Endothelial cell (in vitro differentiated cells): ENCODE results near the gene PSMG3. TPM values are rescaled to one million over a fixed set of nuclear protein-coding genes. Genes with fewer than 3 reads are reported as not detected.

ENCODE experiments used
- DNase-seq: peaks from one replicate; pipeline ENCODE4 v3.0.0; 2021; ENCODE audit warnings: low spot score
- H3K27ac Mint-ChIP-seq: one replicate; pipeline ENCODE4 v1.8.0; 2021; ENCODE audit warnings: mixed read lengths, inconsistent platforms; ENCODE audit not compliant: unreplicated experiment
- H3K27me3 Mint-ChIP-seq: one replicate; pipeline ENCODE4 v1.8.0; 2021; ENCODE audit warnings: mild to moderate bottlenecking, moderate library complexity, mixed read lengths, inconsistent platforms; ENCODE audit not compliant: unreplicated experiment
- H3K36me3 Mint-ChIP-seq: one replicate; pipeline ENCODE4 v1.8.0; 2021; ENCODE audit warnings: mild to moderate bottlenecking, low read depth, mixed read lengths, inconsistent platforms; ENCODE audit not compliant: unreplicated experiment
- H3K4me1 Mint-ChIP-seq: one replicate; pipeline ENCODE4 v1.8.0; 2021; ENCODE audit warnings: mild to moderate bottlenecking, mixed read lengths, inconsistent platforms; ENCODE audit not compliant: unreplicated experiment
- H3K4me3 Mint-ChIP-seq: one replicate; pipeline ENCODE4 v1.8.0; 2021; ENCODE audit warnings: mild to moderate bottlenecking, mixed read lengths, inconsistent platforms; ENCODE audit not compliant: unreplicated experiment
- H3K9me3 Mint-ChIP-seq: one replicate; pipeline ENCODE4 v1.8.0; 2021; ENCODE audit warnings: mixed read lengths, inconsistent platforms; ENCODE audit not compliant: unreplicated experiment
- total RNA-seq: library from RNA; stranded (reverse); fragmentation: NEBNext Ultra II Directional; extraction: Animal tissue kit (Norgen Biotek cat#: 25700); gene quantifications from one replicate; pipeline ENCODE4 v1.2.1, GENCODE V29; 2021; ENCODE audit not compliant: unreplicated experiment
- TF ChIP-seq, protein P1 (sequence below): fragments of 200-600 bp; sonication (generic); IDR thresholded peaks from one replicate; pipeline ENCODE4 v1.5.0; 2021; ENCODE audit warnings: antibody characterized with exemption; ENCODE audit not compliant: unreplicated experiment

Gene PSMG3
- total RNA-seq, 1 donor from 2014 or later: 20.3 TPM

DNA sequence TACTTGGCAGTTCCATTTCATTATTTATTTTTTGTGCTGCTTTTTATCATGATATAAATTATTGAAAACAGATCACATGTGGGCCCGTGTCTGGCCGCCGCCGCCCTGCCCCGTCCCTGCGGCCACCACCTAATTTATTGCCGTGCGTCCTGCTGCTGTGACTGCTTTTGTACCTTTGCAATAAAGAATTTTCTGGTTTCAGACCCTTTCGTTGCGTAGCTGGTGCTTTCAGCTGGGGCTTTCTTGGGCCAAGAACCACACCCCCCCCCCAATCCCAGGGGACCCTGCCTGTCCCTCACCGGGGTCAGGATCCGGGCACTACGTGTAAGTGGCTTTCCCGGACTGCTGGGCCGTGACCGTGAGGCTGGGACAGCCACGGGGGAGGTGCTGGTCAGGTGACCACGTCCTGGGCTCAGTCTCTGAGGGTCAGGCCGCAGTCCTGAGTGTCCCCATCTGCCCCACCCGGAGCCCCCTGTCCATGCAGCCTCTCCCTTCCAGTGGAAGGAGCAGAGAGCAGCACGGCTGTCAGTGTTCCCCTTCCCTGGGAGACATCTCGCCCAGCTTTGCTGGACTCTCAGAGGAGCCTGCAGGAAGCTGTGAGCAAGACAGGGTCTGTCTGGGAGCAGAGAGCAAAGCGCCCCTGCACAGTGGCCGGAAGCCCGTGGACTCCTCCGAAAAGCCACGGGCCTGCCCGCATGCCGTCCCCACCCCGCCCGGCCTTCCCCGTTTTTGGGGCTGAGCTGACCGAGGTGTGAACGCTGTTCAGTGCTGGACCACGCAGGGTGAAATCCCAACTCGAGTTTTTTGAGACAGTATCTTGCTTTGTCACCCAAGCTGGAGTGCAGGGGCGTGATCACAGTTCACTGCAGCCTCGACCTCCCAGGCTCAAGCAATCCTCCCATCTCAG is 26.7 kb downstream of the PSMG3 start:
- DNase-seq: no peak
- H3K9me3 Mint-ChIP-seq: no peaks in the 10 kb centered on the region
- H3K4me1 Mint-ChIP-seq: no peaks in the 10 kb centered on the region
- H3K27ac Mint-ChIP-seq: no peak overlapping the region
- peaks cover 1% of the 10 kb centered on the region for H3K27me3 Mint-ChIP-seq
- H3K4me3 Mint-ChIP-seq: no peak overlapping the region
- TF ChIP-seq, protein P1, sequence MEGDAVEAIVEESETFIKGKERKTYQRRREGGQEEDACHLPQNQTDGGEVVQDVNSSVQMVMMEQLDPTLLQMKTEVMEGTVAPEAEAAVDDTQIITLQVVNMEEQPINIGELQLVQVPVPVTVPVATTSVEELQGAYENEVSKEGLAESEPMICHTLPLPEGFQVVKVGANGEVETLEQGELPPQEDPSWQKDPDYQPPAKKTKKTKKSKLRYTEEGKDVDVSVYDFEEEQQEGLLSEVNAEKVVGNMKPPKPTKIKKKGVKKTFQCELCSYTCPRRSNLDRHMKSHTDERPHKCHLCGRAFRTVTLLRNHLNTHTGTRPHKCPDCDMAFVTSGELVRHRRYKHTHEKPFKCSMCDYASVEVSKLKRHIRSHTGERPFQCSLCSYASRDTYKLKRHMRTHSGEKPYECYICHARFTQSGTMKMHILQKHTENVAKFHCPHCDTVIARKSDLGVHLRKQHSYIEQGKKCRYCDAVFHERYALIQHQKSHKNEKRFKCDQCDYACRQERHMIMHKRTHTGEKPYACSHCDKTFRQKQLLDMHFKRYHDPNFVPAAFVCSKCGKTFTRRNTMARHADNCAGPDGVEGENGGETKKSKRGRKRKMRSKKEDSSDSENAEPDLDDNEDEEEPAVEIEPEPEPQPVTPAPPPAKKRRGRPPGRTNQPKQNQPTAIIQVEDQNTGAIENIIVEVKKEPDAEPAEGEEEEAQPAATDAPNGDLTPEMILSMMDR: no peak
- H3K36me3 Mint-ChIP-seq: no peaks in the 10 kb centered on the region

DNA sequence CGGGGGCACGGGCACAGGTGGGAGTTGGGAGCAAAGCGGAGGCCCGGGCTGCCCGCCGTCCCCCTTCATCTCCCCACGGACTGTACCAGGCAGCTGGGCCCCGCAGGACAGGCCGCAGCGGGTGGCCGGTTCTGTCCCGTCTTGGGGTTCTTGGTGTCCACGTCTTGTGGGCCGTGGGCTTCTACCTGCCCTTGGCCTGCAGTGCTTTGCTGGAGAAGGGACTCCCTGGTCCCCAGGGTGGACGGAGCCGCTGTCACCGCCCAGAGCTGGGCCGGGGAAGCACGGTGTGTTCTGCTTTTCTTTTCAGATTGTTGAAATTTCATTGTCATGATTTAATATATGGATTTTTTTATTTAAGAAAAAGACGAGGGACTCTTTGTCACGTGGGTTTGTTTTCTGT is 27.5 kb downstream of the PSMG3 start:
- Mint-ChIP-seq H3K4me3 (no peak overlapping the region), H3K27ac (no peak overlapping the region), H3K36me3 (no peaks in the 10 kb centered on the region), H3K27me3 (peaks cover 4% of the 10 kb centered on the region), H3K4me1 (no peaks in the 10 kb centered on the region), H3K9me3 (no peaks in the 10 kb centered on the region)
- TF ChIP-seq, protein P1: no peak
- no peak for DNase-seq

- no peak for DNase-seq
- Mint-ChIP-seq H3K36me3 (no peaks in the 10 kb centered on the region), H3K9me3 (no peaks in the 10 kb centered on the region), H3K27ac (no peak overlapping the region), H3K4me3 (no peak overlapping the region), H3K4me1 (no peaks in the 10 kb centered on the region), H3K27me3 (peaks cover 4% of the 10 kb centered on the region)
- TF ChIP-seq, protein P1: no peak
Measured at GRCh38 chr7:1541431-1542162, 28.2 kb downstream of the PSMG3 start.

- H3K27me3 Mint-ChIP-seq: peaks cover 5% of the 10 kb centered on the region
- no peak overlapping the region for H3K27ac Mint-ChIP-seq
- H3K9me3 Mint-ChIP-seq: no peaks in the 10 kb centered on the region
- peaks cover 2% of the 10 kb centered on the region for H3K4me1 Mint-ChIP-seq
- H3K4me3 Mint-ChIP-seq: no peak overlapping the region
- TF ChIP-seq, protein P1: no peak
- H3K36me3 Mint-ChIP-seq: no peaks in the 10 kb centered on the region
- no peak for DNase-seq
Measured at GRCh38 chr7:1540776-1541271, 29.0 kb downstream of the PSMG3 start.
